Stimulated activated CD8-positive, alpha-beta memory T cell treated with anti-CD3 and anti-CD28 coated beads, Interleukin-4, amount 100 ng/mL, for 4 hours (primary cell): ENCODE data around the gene HOXB13.

Experiments used
- DNase-seq, 2 donors: peaks; one replicate each; pipeline ENCODE4 v3.0.0-alpha.2; 2020; ENCODE audit warnings: low read depth in 2 of 2, low spot score in 1 of 2

HOXB13 gene

GRCh38 chr17:48748718-48749566 lies 20.4 kb upstream of the HOXB13 start:
- no peak for DNase-seq

- DNase-seq = no peak
Observed at GRCh38 chr17:48747445-48748363, 19.2 kb upstream of the HOXB13 start.

GRCh38 chr17:48746916-48747444 lies 18.4 kb upstream of the HOXB13 start:
- no peak for DNase-seq

GRCh38 chr17:48745381-48746275 lies 17.1 kb upstream of the HOXB13 start:
- no peak for DNase-seq

GRCh38 chr17:48740537-48740936 lies 12.0 kb upstream of the HOXB13 start:
- DNase-seq = no peak

- DNase-seq = no peak
Observed at GRCh38 chr17:48738803-48739526, 10.4 kb upstream of the HOXB13 start.

- no peak for DNase-seq
Observed at GRCh38 chr17:48738424-48738802, 9.9 kb upstream of the HOXB13 start.

- DNase-seq = no peak
Observed at GRCh38 chr17:48737330-48738043, 8.9 kb upstream of the HOXB13 start.

- no peak for DNase-seq
Observed at GRCh38 chr17:48735062-48735351, 6.5 kb upstream of the HOXB13 start.

- no peak for DNase-seq
Observed at GRCh38 chr17:48734333-48735061, 5.9 kb upstream of the HOXB13 start.

- DNase-seq = no peak
Observed at GRCh38 chr17:48733632-48734328, 5.2 kb upstream of the HOXB13 start.

- no peak for DNase-seq
Observed at GRCh38 chr17:48732688-48733629, 4.4 kb upstream of the HOXB13 start.

- no peak for DNase-seq
Observed at GRCh38 chr17:48731355-48731754, 2.8 kb upstream of the HOXB13 start.

GRCh38 chr17:48730240-48730550 lies 1.6 kb upstream of the HOXB13 start:
- no peak for DNase-seq

GRCh38 chr17:48729335-48730239 lies 1.0 kb upstream of the HOXB13 start:
- no peak for DNase-seq

GRCh38 chr17:48727415-48728175 lies 955 bp downstream of the HOXB13 start:
- no peak for DNase-seq
